SK-N-SH treated with all-trans-retinoic acid at 6 μM for 48 hours (cell line): Measurements from ENCODE around the gene RMND5A.

ENCODE experiments used
- ATAC-seq: fragments of 200-7000 bp; cut with Tn5 transposase; 3 replicates; pipeline ENCODE4 v1.9.1; 2020; ENCODE audit warnings: mild to moderate bottlenecking, moderate library complexity
- ARNTL ChIP-seq: fragments of 450-650 bp; formaldehyde crosslinking; IDR thresholded peaks from 2 replicates; pipeline ENCODE4 v1.5.0; 2020; ENCODE audit warnings: low read depth, mild to moderate bottlenecking, moderate library complexity, borderline replicate concordance
- BACH2 ChIP-seq: fragments of 250-450 bp; sonication (Bioruptor Pico); IDR thresholded peaks from 2 replicates; pipeline ENCODE4 v1.9.0; 2021; ENCODE audit warnings: mild to moderate bottlenecking, borderline replicate concordance
- CREB5 ChIP-seq: fragments of 250-450 bp; sonication (Bioruptor Pico); IDR thresholded peaks from 2 replicates; pipeline ENCODE4 v1.5.1; 2020; ENCODE audit warnings: low read depth, mild to moderate bottlenecking, moderate library complexity
- CSDC2 ChIP-seq: fragments of 250-450 bp; sonication (Bioruptor Pico); IDR thresholded peaks from 2 replicates; pipeline ENCODE4 v1.5.0; 2020; ENCODE audit warnings: mild to moderate bottlenecking, moderate library complexity
- ESRRG ChIP-seq: fragments of 250-450 bp; sonication (Bioruptor Pico); IDR thresholded peaks from 2 replicates; pipeline ENCODE4 v1.6.1; 2021; ENCODE audit warnings: mild to moderate bottlenecking
- GLIS3 ChIP-seq: fragments of 250-450 bp; sonication (Bioruptor Pico); IDR thresholded peaks from 2 replicates; pipeline ENCODE4 v1.5.0; 2020; ENCODE audit warnings: mild to moderate bottlenecking, moderate library complexity
- ISL1 ChIP-seq: fragments of 250-450 bp; sonication (Bioruptor Pico); IDR thresholded peaks from 2 replicates; pipeline ENCODE4 v2.1.2; 2022; ENCODE audit warnings: mild to moderate bottlenecking, moderate library complexity
- OSR1 ChIP-seq: fragments of 250-450 bp; sonication (Bioruptor Pico); IDR thresholded peaks from 2 replicates; pipeline ENCODE4 v1.8.0; 2022; ENCODE audit warnings: moderate library complexity, mild to moderate bottlenecking, inconsistent platforms
- PPARA ChIP-seq: fragments of 250-450 bp; sonication (Bioruptor Pico); IDR thresholded peaks from 2 replicates; pipeline ENCODE4 v1.5.0; 2020; ENCODE audit warnings: mild to moderate bottlenecking, borderline replicate concordance
- RARB ChIP-seq: fragments of 250-450 bp; sonication (Bioruptor Pico); IDR thresholded peaks from 2 replicates; pipeline ENCODE4 v1.8.0; 2021; ENCODE audit warnings: mild to moderate bottlenecking, moderate library complexity
- SNAI2 ChIP-seq: fragments of 250-450 bp; sonication (Bioruptor Pico); IDR thresholded peaks from 2 replicates; pipeline ENCODE4 v1.5.0; 2020; ENCODE audit warnings: mild to moderate bottlenecking, moderate library complexity
- TCF4 ChIP-seq: fragments of 250-450 bp; sonication (Bioruptor Pico); IDR thresholded peaks from 2 replicates; pipeline ENCODE4 v1.8.0; 2021; ENCODE audit warnings: mild to moderate bottlenecking, moderate library complexity, borderline replicate concordance
- TOX ChIP-seq: fragments of 250-450 bp; sonication (Bioruptor Pico); IDR thresholded peaks from 2 replicates; pipeline ENCODE4 v1.8.0; 2021; ENCODE audit warnings: mild to moderate bottlenecking, moderate library complexity, borderline replicate concordance
- TSHZ2 ChIP-seq: fragments of 250-450 bp; sonication (Bioruptor Pico); IDR thresholded peaks from 2 replicates; pipeline ENCODE4 v1.5.0; 2020; ENCODE audit warnings: mild to moderate bottlenecking, moderate library complexity
- ZC3H10 ChIP-seq: fragments of 250-450 bp; sonication (Bioruptor Pico); IDR thresholded peaks from 2 replicates; pipeline ENCODE4 v1.5.1; 2021; ENCODE audit warnings: mild to moderate bottlenecking, moderate library complexity
- ZFP3 ChIP-seq: fragments of 250-450 bp; sonication (Bioruptor Pico); IDR thresholded peaks from 2 replicates; pipeline ENCODE4 v1.5.0; 2020; ENCODE audit warnings: mild to moderate bottlenecking, moderate library complexity
- ZFP30 ChIP-seq: fragments of 450-650 bp; formaldehyde crosslinking; IDR thresholded peaks from 2 replicates; pipeline ENCODE4 v1.5.0; 2022; ENCODE audit warnings: mild to moderate bottlenecking, moderate library complexity
- ZNF565 ChIP-seq: fragments of 450-650 bp; formaldehyde crosslinking; conservative IDR thresholded peaks from 2 replicates; pipeline ENCODE4 v1.5.0; 2020; ENCODE audit warnings: low read depth, mild to moderate bottlenecking, moderate library complexity
- ZNF8 ChIP-seq: fragments of 450-650 bp; formaldehyde crosslinking; IDR thresholded peaks from 2 replicates; pipeline ENCODE4 v1.5.0; 2020; ENCODE audit warnings: mild to moderate bottlenecking, moderate library complexity
- TF ChIP-seq, protein P1 (sequence below): fragments of 250-450 bp; sonication (Bioruptor Pico); IDR thresholded peaks from 2 replicates; pipeline ENCODE4 v1.8.0; 2021; ENCODE audit warnings: low read depth, mild to moderate bottlenecking, moderate library complexity, borderline replicate concordance
- TF ChIP-seq, protein P2 (sequence below): fragments of 250-450 bp; sonication (Bioruptor Pico); IDR thresholded peaks from 2 replicates; pipeline ENCODE4 v1.5.1; 2021; ENCODE audit warnings: mild to moderate bottlenecking, moderate library complexity
- TF ChIP-seq, protein P3 (sequence below): fragments of 250-450 bp; sonication (Bioruptor Pico); IDR thresholded peaks from 2 replicates; pipeline ENCODE4 v1.8.0; 2020; ENCODE audit warnings: mild to moderate bottlenecking, moderate library complexity, borderline replicate concordance

Gene RMND5A

DNA sequence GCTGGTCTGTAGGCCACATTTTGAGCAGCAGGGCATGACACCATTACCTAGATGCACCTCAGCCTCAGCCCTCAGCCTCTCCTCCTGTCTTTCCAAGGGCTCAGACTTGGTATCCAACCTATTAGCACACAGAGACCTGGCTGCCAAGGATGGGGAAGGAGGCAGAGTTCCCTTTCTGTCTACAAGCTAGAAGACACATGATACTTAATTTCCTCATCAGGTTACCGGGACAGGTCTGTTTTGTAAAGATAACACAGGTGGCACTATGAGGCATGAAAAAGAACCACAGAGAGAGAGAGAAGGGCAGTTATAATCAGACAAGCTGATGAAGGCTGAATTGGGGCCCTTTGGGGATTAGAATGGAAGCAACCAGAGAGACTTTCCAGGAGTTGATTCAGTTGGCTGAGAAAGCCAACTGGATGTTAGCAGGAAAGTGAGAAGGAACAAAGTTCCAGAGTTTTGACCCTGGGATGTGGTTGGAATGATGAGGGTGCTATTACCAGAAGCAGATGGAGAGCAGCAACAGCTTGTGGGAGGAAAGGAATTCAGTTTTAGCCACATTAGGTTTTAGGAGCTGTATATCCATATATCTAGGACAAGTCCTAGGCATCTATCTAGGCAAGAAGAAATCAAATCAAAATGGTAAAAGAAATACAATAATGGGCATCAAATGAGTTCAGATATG, 46.0 kb upstream of the RMND5A start:
- no peak for TF ChIP-seq ZNF565
- no peak for TF ChIP-seq BACH2 (CRISPR knock-in tag)
- TF ChIP-seq, protein P1, sequence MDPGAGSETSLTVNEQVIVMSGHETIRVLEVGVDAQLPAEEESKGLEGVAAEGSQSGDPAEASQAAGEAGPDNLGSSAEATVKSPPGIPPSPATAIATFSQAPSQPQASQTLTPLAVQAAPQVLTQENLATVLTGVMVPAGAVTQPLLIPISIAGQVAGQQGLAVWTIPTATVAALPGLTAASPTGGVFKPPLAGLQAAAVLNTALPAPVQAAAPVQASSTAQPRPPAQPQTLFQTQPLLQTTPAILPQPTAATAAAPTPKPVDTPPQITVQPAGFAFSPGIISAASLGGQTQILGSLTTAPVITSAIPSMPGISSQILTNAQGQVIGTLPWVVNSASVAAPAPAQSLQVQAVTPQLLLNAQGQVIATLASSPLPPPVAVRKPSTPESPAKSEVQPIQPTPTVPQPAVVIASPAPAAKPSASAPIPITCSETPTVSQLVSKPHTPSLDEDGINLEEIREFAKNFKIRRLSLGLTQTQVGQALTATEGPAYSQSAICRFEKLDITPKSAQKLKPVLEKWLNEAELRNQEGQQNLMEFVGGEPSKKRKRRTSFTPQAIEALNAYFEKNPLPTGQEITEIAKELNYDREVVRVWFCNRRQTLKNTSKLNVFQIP (CRISPR knock-in tag) = no peak
- no peak for TF ChIP-seq TCF4 (CRISPR knock-in tag)
- TF ChIP-seq ZFP30 (CRISPR knock-in tag) = no peak
- no peak for TF ChIP-seq PPARA
- no peak for TF ChIP-seq GLIS3
- TF ChIP-seq ARNTL (CRISPR knock-in tag) = no peak
- TF ChIP-seq, protein P2, sequence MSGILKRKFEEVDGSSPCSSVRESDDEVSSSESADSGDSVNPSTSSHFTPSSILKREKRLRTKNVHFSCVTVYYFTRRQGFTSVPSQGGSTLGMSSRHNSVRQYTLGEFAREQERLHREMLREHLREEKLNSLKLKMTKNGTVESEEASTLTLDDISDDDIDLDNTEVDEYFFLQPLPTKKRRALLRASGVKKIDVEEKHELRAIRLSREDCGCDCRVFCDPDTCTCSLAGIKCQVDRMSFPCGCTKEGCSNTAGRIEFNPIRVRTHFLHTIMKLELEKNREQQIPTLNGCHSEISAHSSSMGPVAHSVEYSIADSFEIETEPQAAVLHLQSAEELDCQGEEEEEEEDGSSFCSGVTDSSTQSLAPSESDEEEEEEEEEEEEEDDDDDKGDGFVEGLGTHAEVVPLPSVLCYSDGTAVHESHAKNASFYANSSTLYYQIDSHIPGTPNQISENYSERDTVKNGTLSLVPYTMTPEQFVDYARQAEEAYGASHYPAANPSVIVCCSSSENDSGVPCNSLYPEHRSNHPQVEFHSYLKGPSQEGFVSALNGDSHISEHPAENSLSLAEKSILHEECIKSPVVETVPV (CRISPR knock-in tag) = no peak
- no peak for TF ChIP-seq CSDC2
- TF ChIP-seq OSR1 (CRISPR knock-in tag) = no peak
- no peak for TF ChIP-seq ZFP3 (CRISPR knock-in tag)
- no peak for TF ChIP-seq CREB5 (CRISPR knock-in tag)
- TF ChIP-seq, protein P3, sequence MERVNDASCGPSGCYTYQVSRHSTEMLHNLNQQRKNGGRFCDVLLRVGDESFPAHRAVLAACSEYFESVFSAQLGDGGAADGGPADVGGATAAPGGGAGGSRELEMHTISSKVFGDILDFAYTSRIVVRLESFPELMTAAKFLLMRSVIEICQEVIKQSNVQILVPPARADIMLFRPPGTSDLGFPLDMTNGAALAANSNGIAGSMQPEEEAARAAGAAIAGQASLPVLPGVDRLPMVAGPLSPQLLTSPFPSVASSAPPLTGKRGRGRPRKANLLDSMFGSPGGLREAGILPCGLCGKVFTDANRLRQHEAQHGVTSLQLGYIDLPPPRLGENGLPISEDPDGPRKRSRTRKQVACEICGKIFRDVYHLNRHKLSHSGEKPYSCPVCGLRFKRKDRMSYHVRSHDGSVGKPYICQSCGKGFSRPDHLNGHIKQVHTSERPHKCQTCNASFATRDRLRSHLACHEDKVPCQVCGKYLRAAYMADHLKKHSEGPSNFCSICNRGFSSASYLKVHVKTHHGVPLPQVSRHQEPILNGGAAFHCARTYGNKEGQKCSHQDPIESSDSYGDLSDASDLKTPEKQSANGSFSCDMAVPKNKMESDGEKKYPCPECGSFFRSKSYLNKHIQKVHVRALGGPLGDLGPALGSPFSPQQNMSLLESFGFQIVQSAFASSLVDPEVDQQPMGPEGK (CRISPR knock-in tag) = no peak
- TF ChIP-seq, all 23 proteins: peak for 0
- no peak for ATAC-seq

- TF ChIP-seq SNAI2 (no peak), TCF4 (CRISPR knock-in tag) (no peak), ARNTL (CRISPR knock-in tag) (no peak), ESRRG (CRISPR knock-in tag) (no peak), BACH2 (CRISPR knock-in tag) (no peak), RARB (no peak), ZFP30 (CRISPR knock-in tag) (no peak), ZC3H10 (no peak), ZNF565 (no peak), ISL1 (no peak), ZFP3 (CRISPR knock-in tag) (no peak), OSR1 (CRISPR knock-in tag) (no peak), PPARA (no peak), CSDC2 (no peak), ZNF8 (CRISPR knock-in tag) (no peak), TSHZ2 (CRISPR knock-in tag) (no peak), TOX (no peak)
- TF ChIP-seq, protein P3 (CRISPR knock-in tag) = no peak
- TF ChIP-seq, protein P1 (CRISPR knock-in tag) = no peak
- TF ChIP-seq, protein P2 (CRISPR knock-in tag) = no peak
- TF ChIP-seq, all 23 proteins: peak for 0
- ATAC-seq = no peak
Observed at GRCh38 chr2:86675104-86675503, 45.0 kb upstream of the RMND5A start.
